GM23338 (cell line): ENCODE results near the gene LARGE1. TPM values are rescaled to one million over a fixed set of nuclear protein-coding genes. Genes with fewer than 3 reads are reported as not detected.

Experiments used
- ATAC-seq: fragments of 200-7000 bp; cut with Tn5 transposase; 3 replicates; pipeline ENCODE4 v1.9.1; 2020
- DNase-seq: peaks from one replicate; pipeline ENCODE4 v3.0.0-alpha.2; 2015; ENCODE audit warnings: low spot score
- H2AFZ ChIP-seq: fragments of 200-600 bp; sonication (generic); 2 replicates; pipeline ENCODE4 v1.8.0; 2016; ENCODE audit warnings: antibody characterized with exemption, mild to moderate bottlenecking, moderate library complexity
- H3F3A ChIP-seq: fragments of 200-600 bp; sonication (generic); replicated peaks from 2 replicates; pipeline ENCODE4 v1.8.0; 2017; ENCODE audit warnings: antibody characterized with exemption, mixed run types, low read depth
- H3K27ac ChIP-seq: fragments of 200-600 bp; sonication (generic); 2 replicates; pipeline ENCODE4 v1.6.1; 2016; ENCODE audit warnings: low read depth
- H3K27me3 ChIP-seq: fragments of 200-600 bp; sonication (generic); 2 replicates; pipeline ENCODE4 v1.8.0; 2016; ENCODE audit warnings: mild to moderate bottlenecking, mixed run types, moderate library complexity; ENCODE audit not compliant: insufficient read depth
- H3K36me3 ChIP-seq: fragments of 200-600 bp; sonication (generic); 2 replicates; pipeline ENCODE4 v1.8.0; 2016; ENCODE audit warnings: mild to moderate bottlenecking; ENCODE audit not compliant: insufficient read depth
- H3K4me1 ChIP-seq: fragments of 200-600 bp; sonication (generic); 2 replicates; pipeline ENCODE4 v1.8.0; 2016; ENCODE audit warnings: mild to moderate bottlenecking, moderate library complexity; ENCODE audit not compliant: insufficient read depth
- H3K4me2 ChIP-seq: fragments of 200-600 bp; sonication (generic); 2 replicates; pipeline ENCODE4 v1.7.1; 2017; ENCODE audit warnings: mixed run types
- H3K4me3 ChIP-seq: fragments of 200-600 bp; sonication (generic); 2 replicates; pipeline ENCODE4 v1.6.1; 2016; ENCODE audit warnings: mixed run types
- H3K79me2 ChIP-seq: fragments of 200-600 bp; sonication (generic); replicated peaks from 2 replicates; pipeline ENCODE4 v1.8.0; 2017; ENCODE audit warnings: mild to moderate bottlenecking; ENCODE audit not compliant: insufficient read depth
- H3K9me2 ChIP-seq: fragments of 200-600 bp; sonication (generic); 2 replicates; pipeline ENCODE4 v1.8.0; 2017; ENCODE audit not compliant: insufficient read depth
- H4K20me1 ChIP-seq: fragments of 200-600 bp; sonication (generic); replicated peaks from 2 replicates; pipeline ENCODE4 v1.8.0; 2017; ENCODE audit warnings: mild to moderate bottlenecking; ENCODE audit not compliant: insufficient read depth
- H3K27ac Mint-ChIP-seq: 2 replicates; pipeline ENCODE4 v1.8.0; 2020; ENCODE audit warnings: inconsistent platforms, mild to moderate bottlenecking, moderate library complexity, mixed read lengths
- H3K27me3 Mint-ChIP-seq: 3 replicates; pipeline ENCODE4 v1.8.0; 2022; ENCODE audit warnings: low read depth, mild to moderate bottlenecking, moderate library complexity, mixed read lengths, inconsistent platforms; ENCODE audit not compliant: insufficient read depth, poor library complexity
- H3K36me3 Mint-ChIP-seq: 3 replicates; pipeline ENCODE4 v1.8.0; 2021; ENCODE audit warnings: low read depth, mild to moderate bottlenecking, inconsistent platforms, moderate library complexity, mixed read lengths
- H3K4me1 Mint-ChIP-seq: 3 replicates; pipeline ENCODE4 v1.8.0; 2020; ENCODE audit warnings: mild to moderate bottlenecking, inconsistent platforms, mixed read lengths
- H3K4me3 Mint-ChIP-seq: 3 replicates; pipeline ENCODE4 v1.8.0; 2021; ENCODE audit warnings: moderate library complexity, mild to moderate bottlenecking, inconsistent platforms, mixed read lengths
- H3K9me3 Mint-ChIP-seq: 3 replicates; pipeline ENCODE4 v1.8.0; 2020; ENCODE audit warnings: moderate library complexity, mild to moderate bottlenecking, inconsistent platforms, mixed read lengths
- CREB1 ChIP-seq: fragments of 250-450 bp; sonication (Bioruptor Pico); IDR thresholded peaks from 2 replicates; pipeline ENCODE4 v1.5.0; 2020; ENCODE audit warnings: low read depth, mild to moderate bottlenecking, moderate library complexity
- ETS1 ChIP-seq: IDR thresholded peaks from 2 replicates; pipeline ENCODE4 v1.6.1; 2016; ENCODE audit warnings: antibody characterized with exemption
- EZH2phosphoT487 ChIP-seq: fragments of 200-600 bp; sonication (generic); IDR thresholded peaks from one replicate; pipeline ENCODE4 v1.8.1; 2018; ENCODE audit warnings: antibody characterized with exemption; ENCODE audit not compliant: unreplicated experiment
- NANOG ChIP-seq: IDR thresholded peaks from 2 replicates; pipeline ENCODE4 v1.6.1; 2016; ENCODE audit warnings: antibody characterized with exemption, borderline replicate concordance
- POLR2AphosphoS5 ChIP-seq: IDR thresholded peaks from 2 replicates; pipeline ENCODE4 v1.6.1; 2016; ENCODE audit warnings: antibody characterized with exemption, low read depth
- ZNF114 ChIP-seq: fragments of 250-450 bp; sonication (Bioruptor Pico); IDR thresholded peaks from 2 replicates; pipeline ENCODE4 v1.5.0; 2020; ENCODE audit warnings: mild to moderate bottlenecking, moderate library complexity
- ZNF462 ChIP-seq: fragments of 250-450 bp; sonication (Bioruptor Pico); IDR thresholded peaks from 2 replicates; pipeline ENCODE4 v1.5.0; 2020; ENCODE audit warnings: mild to moderate bottlenecking, moderate library complexity
- polyA plus RNA-seq: library from polyadenylated mRNA; unstranded; fragments of >200 nt; fragmentation: Nextera tagmentation; extraction: Ambion mirVana; gene quantifications from 2 replicates; pipeline ENCODE4 v1.2.1, GENCODE V29; 2016
- total RNA-seq: library from RNA; depleted of rRNA; stranded (reverse); fragments of >200 nt; shearing (Covaris generic); gene quantifications from 2 replicates; pipeline ENCODE4 v1.2.3, GENCODE V29; 2014

LARGE1 gene
- total and polyA plus RNA-seq, 2 experiments from 2014 or later = 12.8 to 75.6 TPM

GRCh38 chr22:33832558-33833151 is 87.6 kb downstream of the LARGE1 start:
- H3K27ac ChIP-seq = no peak overlapping the region
- peaks cover 89% of the 10 kb centered on the region for H3K4me1 Mint-ChIP-seq
- no peak overlapping the region for H3K27ac Mint-ChIP-seq
- no peaks in the 10 kb centered on the region; the same call in 2 of the 3 replicates for H3K9me3 Mint-ChIP-seq
- H4K20me1 ChIP-seq = peaks cover 37% of the 10 kb centered on the region
- peaks cover 10% of the 10 kb centered on the region for H3K27me3 Mint-ChIP-seq
- 0 out of 2 replicates have a peak overlapping the region, but pooled peaks have one; percentile 20 for H3K4me2 ChIP-seq
- 0 out of 2 replicates have a peak, but pooled peaks cover 5% of the 10 kb centered on the region for H3F3A ChIP-seq
- no peaks in the 10 kb centered on the region for H3K9me2 ChIP-seq
- H3K79me2 ChIP-seq = peaks cover 100% of the 10 kb centered on the region
- H3K27me3 ChIP-seq = no peaks in the 10 kb centered on the region
- peaks cover 78% of the 10 kb centered on the region for H3K4me1 ChIP-seq
- peaks cover 11% of the 10 kb centered on the region for H3K36me3 Mint-ChIP-seq
- H2AFZ ChIP-seq = no peak overlapping the region
- ATAC-seq (no peak), DNase-seq (no peak)
- no peaks in the 10 kb centered on the region for H3K36me3 ChIP-seq
- TF ChIP-seq EZH2phosphoT487 = no peak
- TF ChIP-seq ETS1 = no peak
- TF ChIP-seq ZNF114 = no peak
- no peak for TF ChIP-seq CREB1 (CRISPR knock-in tag)
- no peak for TF ChIP-seq ZNF462 (CRISPR knock-in tag)
- no peak for TF ChIP-seq POLR2AphosphoS5
- no peak for TF ChIP-seq NANOG
- no peak overlapping the region; the same call in 2 of the 3 replicates for H3K4me3 Mint-ChIP-seq
- no peak overlapping the region for H3K4me3 ChIP-seq
